Activated gamma-delta T cell (primary cell): ENCODE measurements around the gene GALNT13.

Experiments
- DNase-seq: peaks from one replicate; lab custom pipeline; 2025; lab: John Stamatoyannopoulos, UW

GALNT13 gene

GRCh38 chr2:154307007-154307406 is 435.3 kb downstream of the GALNT13 start:
- no peak for DNase-seq

- DNase-seq, result no peak
Measured at GRCh38 chr2:154324601-154325000, 452.9 kb downstream of the GALNT13 start.

- no peak for DNase-seq
Measured at GRCh38 chr2:154329510-154329909, 457.8 kb downstream of the GALNT13 start.

- no peak for DNase-seq
Measured at GRCh38 chr2:154331784-154332183, 460.1 kb downstream of the GALNT13 start.

GRCh38 chr2:154336201-154336600 is 464.5 kb downstream of the GALNT13 start:
- DNase-seq, result no peak

GRCh38 chr2:154338352-154338967 is 466.7 kb downstream of the GALNT13 start:
- no peak for DNase-seq

GRCh38 chr2:154343282-154343681 is 471.6 kb downstream of the GALNT13 start:
- no peak for DNase-seq

GRCh38 chr2:154350911-154351310 is 479.2 kb downstream of the GALNT13 start:
- no peak for DNase-seq

- DNase-seq, result no peak
Measured at GRCh38 chr2:154361276-154361675, 489.6 kb downstream of the GALNT13 start.

GRCh38 chr2:154368153-154368552 is 496.4 kb downstream of the GALNT13 start:
- no peak for DNase-seq

- DNase-seq, result no peak
Measured at GRCh38 chr2:154370873-154371272, 499.2 kb downstream of the GALNT13 start.

- no peak for DNase-seq
Measured at GRCh38 chr2:154374416-154374815, 502.7 kb downstream of the GALNT13 start.

- no peak for DNase-seq
Measured at GRCh38 chr2:154375579-154375931, 503.8 kb downstream of the GALNT13 start.

GRCh38 chr2:154381931-154382794 is 510.4 kb downstream of the GALNT13 start:
- DNase-seq, result no peak

GRCh38 chr2:154386186-154386585 is 514.5 kb downstream of the GALNT13 start:
- no peak for DNase-seq

- no peak for DNase-seq
Measured at GRCh38 chr2:154391051-154391450, 519.3 kb downstream of the GALNT13 start.

- no peak for DNase-seq
Measured at GRCh38 chr2:154392256-154392655, 520.5 kb downstream of the GALNT13 start.

GRCh38 chr2:154394600-154394999 is 522.9 kb downstream of the GALNT13 start:
- no peak for DNase-seq

GRCh38 chr2:154400563-154401290 is 529.0 kb downstream of the GALNT13 start:
- DNase-seq, result no peak

- DNase-seq, result no peak
Measured at GRCh38 chr2:154402213-154402612, 530.5 kb downstream of the GALNT13 start.

- DNase-seq, result no peak
Measured at GRCh38 chr2:154403242-154403790, 531.6 kb downstream of the GALNT13 start.

- DNase-seq, result no peak
Measured at GRCh38 chr2:154408786-154409185, 537.1 kb downstream of the GALNT13 start.
